ENCODE results near the gene LMO3.

The LMO3 gene

GRCh38 chr12:16506394-16506793, 99.6 kb downstream of the LMO3 start:
- DNase-seq: no peak
- in situ Hi-C loops (cut with HindIII; ENCODE audit: low pct_ligation_motif_present, low pct_unique_long_range_greater_than_20kb, low sequenced_read_pairs): no loop called here

- in situ Hi-C loops (cut with HindIII; ENCODE audit: low pct_ligation_motif_present, low pct_unique_long_range_greater_than_20kb, low sequenced_read_pairs): no loop called here
- DNase-seq: no peak
Observed at GRCh38 chr12:16504200-16504599, 101.8 kb downstream of the LMO3 start.

- no peak for DNase-seq
- in situ Hi-C loops (cut with HindIII; ENCODE audit: low pct_ligation_motif_present, low pct_unique_long_range_greater_than_20kb, low sequenced_read_pairs): no loop called here
Observed at GRCh38 chr12:16499611-16500010, 106.4 kb downstream of the LMO3 start.
